HG03025 (cell line): ENCODE data around the gene KDM2B.

Experiments
- ATAC-seq: cut with Tn5 transposase; IDR thresholded peaks from one replicate; pipeline ENCODE4 v1.9.1; 2021; ENCODE audit warnings: mild to moderate bottlenecking, moderate library complexity; ENCODE audit not compliant: unreplicated experiment, low FRiP score

Gene KDM2B

GRCh38 chr12:121533394-121534090, 47.3 kb downstream of the KDM2B start:
- ATAC-seq: no peak

GRCh38 chr12:121532503-121533393, 48.1 kb downstream of the KDM2B start:
- no peak for ATAC-seq

- no peak for ATAC-seq
Observed at GRCh38 chr12:121531356-121531750, 49.5 kb downstream of the KDM2B start.

- no peak for ATAC-seq
Observed at GRCh38 chr12:121530600-121531355, 50.0 kb downstream of the KDM2B start.

GRCh38 chr12:121529184-121529583, 51.6 kb downstream of the KDM2B start:
- ATAC-seq: no peak

DNA sequence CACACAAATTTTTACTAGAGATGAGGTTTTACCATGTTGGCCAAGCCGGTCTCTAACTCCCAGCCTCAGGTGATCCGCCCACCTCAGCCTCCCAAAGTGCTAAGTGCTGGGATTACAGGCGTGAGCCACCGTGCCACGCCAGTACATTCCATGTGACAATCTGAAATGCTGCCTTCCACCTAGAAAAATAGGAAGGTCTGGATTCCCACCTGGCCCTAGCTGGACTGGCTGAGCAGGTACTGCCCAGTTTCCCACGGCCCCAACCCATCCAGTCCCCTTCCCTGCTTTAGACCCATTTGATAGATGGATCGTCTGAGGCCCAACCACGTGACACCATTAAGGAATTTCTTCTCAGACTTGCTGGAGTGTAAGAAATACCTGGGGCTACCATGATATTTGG, 55.4 kb downstream of the KDM2B start:
- no peak for ATAC-seq

GRCh38 chr12:121524196-121524916, 56.5 kb downstream of the KDM2B start:
- ATAC-seq: no peak

DNA sequence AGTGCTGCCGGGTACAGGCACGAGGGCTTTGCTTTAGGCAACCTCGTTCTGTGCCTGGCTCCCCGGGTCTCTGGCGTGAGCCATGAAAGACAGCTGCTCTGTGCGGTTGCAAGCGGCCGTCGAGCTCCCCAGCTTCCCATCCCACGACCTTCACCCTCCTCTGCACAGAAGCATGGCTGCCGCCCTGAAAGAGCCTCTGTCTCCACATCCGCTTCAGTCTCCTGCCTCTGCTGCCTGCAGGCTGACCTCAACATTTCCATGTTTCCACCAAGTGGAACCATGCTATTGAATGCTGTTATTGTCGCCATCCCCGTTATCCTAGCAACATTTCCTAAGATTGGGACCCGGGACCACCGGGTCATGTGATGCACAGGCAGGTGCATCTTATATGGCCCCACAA, 57.1 kb downstream of the KDM2B start:
- ATAC-seq: no peak

DNA sequence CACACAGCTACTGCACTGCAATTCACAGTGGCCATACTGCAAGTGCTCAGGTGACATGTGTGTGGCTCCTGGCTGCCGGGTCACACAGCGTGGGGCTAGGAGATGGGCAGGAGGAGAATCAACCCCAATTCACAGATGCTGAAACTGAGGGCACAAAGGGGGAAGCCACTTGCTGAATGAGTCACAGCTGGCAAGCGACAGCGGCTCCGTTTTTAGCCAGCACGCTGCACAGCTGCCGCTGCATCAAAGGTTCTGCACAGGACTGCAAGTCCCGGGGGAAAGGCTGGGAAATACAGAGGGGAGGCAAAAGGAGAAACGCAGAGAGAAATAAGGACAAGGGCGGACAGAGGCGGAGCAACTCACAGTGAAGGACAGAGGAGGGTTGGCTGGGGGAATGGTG, 57.9 kb downstream of the KDM2B start:
- ATAC-seq: no peak

GRCh38 chr12:121520586-121521086, 60.2 kb downstream of the KDM2B start:
- ATAC-seq: no peak

GRCh38 chr12:121520119-121520518, 60.7 kb downstream of the KDM2B start:
- ATAC-seq: no peak

- ATAC-seq: no peak
Observed at GRCh38 chr12:121519227-121519626, 61.6 kb downstream of the KDM2B start.

- ATAC-seq: no peak
Observed at GRCh38 chr12:121518656-121519055, 62.2 kb downstream of the KDM2B start.

DNA sequence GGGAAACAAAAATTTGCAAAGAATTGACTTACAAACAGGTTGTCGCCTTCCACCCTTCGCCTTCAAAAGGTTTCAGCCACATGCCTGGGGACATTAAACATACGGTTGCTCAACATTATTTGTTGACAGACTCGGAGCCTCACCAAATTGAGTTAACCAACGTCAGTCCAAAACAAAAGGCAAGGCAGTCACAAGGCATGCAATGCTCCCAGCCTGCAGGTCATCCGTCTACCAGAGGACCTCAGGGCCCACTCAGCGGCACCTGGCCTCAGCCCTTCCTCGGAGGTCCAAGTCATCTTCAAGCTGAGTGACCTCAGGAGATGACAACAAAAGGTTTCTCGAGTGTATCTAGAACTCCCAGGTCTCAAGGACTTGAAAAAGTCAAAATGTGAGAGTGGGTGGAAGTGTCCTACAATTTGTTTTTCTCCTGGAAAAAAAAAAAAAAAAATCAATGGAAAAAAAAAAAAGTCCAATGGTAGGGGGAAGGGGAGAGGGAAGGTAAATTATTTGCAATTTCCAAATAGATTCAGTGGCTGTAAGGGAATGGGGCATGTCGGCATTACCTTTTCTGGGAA, 64.3 kb downstream of the KDM2B start:
- no peak for ATAC-seq

- no peak for ATAC-seq
Observed at GRCh38 chr12:121515615-121516014, 65.2 kb downstream of the KDM2B start.

- peak; percentile 33 for ATAC-seq
Observed at GRCh38 chr12:121514184-121514742, 66.6 kb downstream of the KDM2B start.

GRCh38 chr12:121513464-121514183, 67.2 kb downstream of the KDM2B start:
- peak; percentile 55 for ATAC-seq

DNA sequence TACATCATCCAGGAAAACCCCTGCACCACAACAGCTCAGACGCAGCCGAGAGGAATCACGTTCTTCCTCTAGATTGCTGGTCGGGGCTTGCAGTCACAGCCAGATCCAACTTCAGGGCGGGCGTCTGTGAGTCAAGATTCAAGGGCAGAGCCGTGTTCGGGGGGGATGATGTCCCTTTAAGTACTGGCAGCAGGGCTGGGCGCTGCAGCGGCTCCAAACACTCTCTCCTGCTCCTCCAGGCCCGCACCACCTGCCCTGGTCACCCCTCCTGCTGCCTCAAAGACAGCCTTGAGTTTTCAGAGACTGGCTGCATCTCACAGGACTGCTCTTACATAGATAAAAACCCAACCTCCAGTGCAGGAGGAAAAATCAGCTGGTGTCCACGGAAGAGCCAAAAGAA, 68.3 kb downstream of the KDM2B start:
- ATAC-seq: no peak

- ATAC-seq: no peak
Observed at GRCh38 chr12:121511916-121512315, 68.9 kb downstream of the KDM2B start.
